HG03045 (cell line): ENCODE data around the gene NECAP2.

Experiments
- ATAC-seq: cut with Tn5 transposase; IDR thresholded peaks from one replicate; pipeline ENCODE4 v1.9.1; 2021; ENCODE audit warnings: mild to moderate bottlenecking, moderate library complexity; ENCODE audit not compliant: unreplicated experiment

Gene NECAP2, protein sequence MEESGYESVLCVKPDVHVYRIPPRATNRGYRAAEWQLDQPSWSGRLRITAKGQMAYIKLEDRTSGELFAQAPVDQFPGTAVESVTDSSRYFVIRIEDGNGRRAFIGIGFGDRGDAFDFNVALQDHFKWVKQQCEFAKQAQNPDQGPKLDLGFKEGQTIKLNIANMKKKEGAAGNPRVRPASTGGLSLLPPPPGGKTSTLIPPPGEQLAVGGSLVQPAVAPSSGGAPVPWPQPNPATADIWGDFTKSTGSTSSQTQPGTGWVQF

DNA sequence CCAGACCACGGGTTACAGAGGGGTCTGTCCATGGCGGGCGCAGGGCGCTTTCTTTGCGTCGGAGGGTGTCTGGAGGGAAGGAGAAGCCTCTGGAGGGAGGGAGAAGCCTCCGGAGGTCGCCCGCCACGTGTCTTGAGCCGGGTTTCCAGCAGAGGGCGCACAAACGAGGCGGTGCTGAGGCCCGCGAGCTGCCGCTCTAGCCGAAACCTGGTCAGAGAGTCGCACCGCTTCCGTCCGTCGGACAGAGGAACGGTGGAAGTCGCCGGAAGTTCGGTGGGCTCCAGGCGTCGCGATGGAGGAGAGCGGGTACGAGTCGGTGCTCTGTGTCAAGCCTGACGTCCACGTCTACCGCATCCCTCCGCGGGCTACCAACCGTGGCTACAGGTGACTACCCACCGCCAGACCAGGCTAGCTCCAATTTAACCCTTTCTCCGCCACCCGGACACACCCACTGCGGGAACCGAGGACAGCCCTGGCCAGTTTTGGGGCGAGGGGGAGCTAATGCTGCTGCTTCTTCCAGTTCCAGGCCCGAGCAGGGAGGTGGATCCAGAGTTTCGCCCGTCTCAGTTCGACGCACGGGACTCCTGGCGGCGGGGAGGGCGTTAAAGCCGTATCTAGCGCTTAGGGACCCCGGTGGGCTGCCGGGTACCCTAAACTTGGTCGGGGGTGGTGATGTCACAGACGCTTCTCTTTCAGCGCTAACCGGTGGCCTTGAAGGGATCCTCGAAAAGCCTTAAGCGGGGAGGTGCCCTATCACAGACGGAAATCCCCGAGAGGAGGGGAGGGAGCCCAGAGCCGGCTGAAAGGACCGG is at the start of gene NECAP2:
NECAP2 (plus strand) TSS at position 255 of the 812 bp plus-strand sequence; CDS start at position 293, 38 bp downstream.
- peak; percentile 86 for ATAC-seq

DNA sequence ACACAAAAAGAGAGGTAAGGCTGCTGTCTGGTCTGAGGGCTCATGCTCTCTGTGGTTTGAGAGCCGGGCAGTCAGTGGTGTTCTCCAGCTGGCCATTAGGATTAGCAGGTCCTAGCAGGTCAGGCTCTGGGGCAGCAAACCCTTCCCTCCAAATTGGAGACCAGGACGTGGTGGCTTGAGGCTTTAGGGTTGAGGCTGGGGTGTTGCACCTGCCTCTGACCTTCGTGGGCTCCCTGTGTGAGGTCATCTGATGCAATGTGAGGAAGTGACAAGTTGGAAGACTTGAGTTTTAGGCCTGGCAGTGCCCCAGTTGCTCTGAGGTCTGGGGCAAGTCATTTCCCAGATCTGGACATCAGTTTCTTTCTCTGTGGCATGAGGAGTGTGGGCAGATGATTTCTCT is 49.1 kb upstream of the NECAP2 start:
- no peak for ATAC-seq

DNA sequence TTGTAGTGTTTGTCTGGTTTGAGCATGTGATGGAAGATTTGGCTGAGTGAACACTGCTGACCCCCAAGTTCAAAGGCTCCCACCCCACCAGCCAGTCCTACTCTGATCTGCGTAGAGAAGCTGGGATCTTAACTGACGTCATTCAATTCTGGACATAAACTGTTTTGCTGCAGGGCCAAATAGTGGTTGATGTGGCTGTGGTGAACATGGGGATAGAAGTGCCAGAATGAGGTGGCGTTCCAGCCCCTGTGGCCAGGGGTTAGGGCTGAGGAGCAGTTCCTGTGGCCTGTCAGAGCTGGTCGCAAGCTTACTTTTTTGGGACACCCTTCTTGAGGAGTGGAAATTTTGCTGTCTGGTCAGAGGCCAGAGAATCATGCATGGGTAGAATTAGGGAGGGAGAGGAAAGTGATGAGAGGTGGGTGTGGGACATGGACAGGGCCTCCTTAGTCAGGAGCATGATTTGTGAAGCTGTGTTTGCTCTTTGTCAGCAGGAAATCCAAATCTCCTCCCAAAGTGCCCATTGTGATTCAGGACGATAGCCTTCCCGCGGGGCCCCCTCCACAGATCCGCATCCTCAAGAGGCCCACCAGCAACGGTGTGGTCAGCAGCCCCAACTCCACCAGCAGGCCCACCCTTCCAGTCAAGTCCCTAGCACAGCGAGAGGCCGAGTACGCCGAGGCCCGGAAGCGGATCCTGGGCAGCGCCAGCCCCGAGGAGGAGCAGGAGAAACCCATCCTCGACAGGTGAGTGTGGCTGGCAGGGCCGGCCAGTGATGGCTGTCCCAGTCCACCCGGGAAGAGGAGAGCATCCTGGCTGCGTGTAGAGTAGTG is 47.6 kb upstream of the NECAP2 start:
- ATAC-seq = no peak

DNA sequence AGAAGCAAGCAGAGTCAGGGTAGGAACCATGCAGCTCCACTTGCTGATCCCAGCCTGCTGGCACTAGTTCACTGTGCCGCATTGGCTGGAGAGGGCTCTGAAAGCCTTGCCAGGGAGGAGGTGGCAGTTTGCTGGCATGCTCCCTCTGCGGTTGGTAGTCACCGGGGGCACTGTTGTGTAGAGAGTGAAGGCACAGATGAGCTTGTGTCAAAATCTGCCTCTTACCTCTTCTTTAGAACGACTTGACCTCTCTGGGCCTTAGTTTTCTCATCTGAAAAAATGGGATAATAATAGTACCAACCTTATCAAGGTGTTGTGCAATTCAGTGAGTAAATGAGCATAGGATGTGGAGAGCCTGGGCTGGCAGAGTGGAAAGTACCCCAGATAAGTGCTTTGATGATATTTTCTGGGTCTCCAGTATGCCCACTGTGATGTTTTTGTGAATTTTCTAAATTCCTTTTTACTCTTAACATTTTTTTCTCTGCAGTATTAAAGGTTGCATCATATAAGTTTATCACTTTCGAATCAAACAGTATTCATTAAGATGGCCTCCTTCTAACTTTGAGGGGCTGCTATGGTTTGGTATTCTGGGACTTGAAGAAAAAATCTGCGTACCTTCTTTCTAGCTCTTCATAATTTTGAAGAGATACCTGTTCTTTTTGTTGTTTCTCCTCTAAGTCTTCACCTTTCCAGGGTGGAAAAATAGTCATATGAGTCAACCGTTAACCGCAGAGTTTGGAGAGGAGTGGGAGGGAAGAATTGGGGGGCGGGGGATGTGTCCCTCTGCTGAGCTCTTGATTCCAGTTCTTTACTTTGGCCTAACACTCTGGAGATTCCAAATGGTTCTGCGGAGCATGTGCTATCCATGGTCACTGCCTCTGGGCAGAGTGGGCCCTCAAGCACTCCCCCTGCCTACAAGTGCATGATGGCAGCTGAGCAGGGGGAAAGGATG is 46.7 kb upstream of the NECAP2 start:
- ATAC-seq = no peak

DNA sequence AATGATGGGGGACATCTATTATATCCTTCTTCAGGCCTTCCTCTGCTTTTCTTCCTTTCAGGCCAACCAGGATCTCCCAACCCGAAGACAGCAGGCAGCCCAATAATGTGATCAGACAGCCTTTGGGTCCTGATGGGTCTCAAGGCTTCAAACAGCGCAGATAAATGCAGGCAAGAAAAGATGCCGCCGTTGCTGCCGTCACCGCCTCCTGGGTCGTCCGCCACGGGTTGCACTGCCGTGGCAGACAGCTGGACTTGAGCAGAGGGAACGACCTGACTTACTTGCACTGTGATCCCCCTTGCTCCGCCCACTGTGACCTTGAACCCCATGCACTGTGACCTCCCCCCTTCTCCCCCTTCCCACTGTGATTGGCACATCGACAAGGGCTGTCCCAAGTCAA is 45.5 kb upstream of the NECAP2 start:
- ATAC-seq = no peak

DNA sequence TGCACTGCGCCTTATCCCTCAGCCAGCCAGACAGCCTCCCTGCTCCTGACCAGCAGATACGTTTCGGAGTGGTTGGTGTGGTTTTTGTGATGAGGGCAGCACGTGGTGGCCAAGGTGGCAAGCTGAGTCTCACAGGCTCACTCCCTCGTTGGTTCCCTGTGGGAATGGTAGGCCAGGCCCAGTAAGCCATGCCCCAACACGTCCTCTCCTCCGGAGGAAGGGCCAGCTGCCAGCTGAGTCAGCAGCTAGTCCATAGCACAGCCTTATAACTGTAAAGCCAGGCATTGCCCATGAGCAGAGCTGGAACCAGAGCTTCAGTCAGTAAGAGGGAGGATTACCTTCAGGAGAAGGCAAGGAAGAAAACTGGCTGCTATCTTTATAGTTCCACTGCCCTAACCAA is 43.9 kb upstream of the NECAP2 start:
- ATAC-seq = no peak

DNA sequence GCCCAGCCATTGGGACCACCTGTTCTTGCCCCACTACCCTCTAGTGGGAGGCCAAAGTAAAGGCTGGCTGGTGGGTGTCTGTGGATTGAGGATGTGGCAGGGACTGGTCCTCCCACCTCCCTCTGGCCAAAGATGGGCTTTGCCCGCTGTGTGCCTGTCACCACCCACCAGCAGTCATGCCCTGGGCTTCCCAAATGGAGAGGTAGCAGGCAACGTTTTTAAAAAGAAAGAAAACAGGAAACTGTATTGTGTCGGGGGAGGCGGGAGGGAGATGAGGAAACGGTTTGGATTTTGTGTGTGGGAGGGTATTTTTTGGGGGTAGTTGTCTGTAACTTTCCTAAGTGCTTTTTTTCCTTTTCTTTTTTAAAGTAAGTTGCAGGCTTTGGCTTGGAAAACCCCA is 43.4 kb upstream of the NECAP2 start:
- no peak for ATAC-seq

DNA sequence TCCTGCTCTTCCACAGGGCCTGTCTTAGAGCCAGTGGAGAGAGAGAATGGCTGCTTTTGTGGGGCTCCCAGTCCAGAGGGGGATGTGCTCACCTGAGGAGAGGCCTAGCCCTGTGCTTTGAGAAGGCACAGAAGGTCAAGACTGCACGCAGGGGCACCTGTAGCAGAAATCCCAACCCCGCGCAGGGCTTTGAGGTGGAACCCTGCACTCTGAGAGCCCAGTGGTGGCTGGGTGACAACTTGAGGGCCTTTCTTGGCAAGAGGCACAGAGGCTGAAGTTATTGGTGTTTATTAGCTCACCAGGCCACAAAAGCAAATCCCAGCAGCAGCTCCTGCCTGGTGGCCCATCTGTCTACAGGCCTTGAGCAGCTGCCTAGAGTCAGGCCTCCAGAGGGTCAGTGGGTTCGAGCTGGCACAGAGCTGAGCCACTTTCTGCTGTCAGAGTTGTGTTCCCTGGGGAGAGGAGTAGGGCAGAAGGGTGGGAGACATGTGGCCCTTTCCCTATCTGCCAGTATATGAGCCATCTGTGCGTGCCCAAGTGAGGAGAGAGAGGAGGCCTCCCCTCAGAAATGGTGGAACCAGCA is 42.1 kb upstream of the NECAP2 start:
- ATAC-seq = no peak

DNA sequence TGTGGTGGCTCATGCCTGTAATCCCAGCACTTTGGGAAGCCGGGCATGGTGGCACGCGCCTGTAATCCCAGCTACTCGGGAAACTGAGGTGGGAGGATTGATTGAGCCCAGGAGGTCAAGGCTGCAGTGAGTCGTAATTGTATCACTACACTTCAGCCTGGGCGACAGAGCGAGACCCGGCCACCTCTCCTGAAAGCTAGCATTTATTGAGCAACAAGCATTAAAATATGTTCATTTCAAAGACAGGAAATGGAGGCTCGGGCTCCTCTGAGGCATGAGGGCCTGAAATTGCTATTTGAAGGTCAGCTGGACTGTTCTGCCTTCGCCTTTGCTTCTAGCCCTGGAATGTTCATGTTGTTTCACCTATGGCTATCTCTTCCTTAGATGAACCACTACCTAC is 37.8 kb upstream of the NECAP2 start:
- ATAC-seq = no peak

DNA sequence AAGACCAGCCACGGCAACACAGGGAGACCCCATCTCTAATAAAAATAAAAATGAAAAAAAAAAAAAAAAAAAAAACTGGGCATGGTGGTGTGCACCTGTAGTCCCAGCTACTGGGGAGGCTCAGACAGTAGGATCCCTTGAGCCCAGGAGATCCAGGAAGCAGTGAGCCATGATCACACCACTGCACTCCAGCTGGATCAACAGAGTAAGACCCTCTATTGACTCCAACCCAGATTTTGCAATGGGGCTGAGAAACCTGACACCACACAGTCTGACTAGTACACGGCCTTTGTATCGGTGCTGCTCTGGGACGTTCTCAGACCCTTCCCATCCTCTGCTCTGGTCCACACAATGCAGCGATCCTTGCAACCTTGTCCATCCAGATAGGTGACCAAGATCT is 35.1 kb upstream of the NECAP2 start:
- ATAC-seq = no peak

DNA sequence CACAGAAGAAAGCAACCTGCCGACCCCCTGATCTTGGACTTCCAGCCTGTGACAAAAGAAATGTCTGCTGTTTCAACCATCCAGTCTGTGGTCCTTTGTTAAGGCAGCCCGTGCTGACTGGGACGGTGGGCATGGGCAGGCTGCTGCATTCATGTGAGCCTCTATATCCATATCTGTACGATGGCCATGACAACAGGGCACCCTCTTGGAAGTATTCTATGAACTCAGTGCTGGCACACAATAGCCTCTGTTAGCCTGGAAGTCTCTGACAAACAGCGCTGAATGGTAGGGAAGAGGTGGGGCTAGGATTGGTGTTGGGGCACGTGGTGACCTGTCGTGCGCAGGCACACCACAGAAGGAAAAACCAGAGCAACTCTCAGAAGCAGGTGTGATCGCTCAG is 33.7 kb upstream of the NECAP2 start:
- ATAC-seq = no peak

DNA sequence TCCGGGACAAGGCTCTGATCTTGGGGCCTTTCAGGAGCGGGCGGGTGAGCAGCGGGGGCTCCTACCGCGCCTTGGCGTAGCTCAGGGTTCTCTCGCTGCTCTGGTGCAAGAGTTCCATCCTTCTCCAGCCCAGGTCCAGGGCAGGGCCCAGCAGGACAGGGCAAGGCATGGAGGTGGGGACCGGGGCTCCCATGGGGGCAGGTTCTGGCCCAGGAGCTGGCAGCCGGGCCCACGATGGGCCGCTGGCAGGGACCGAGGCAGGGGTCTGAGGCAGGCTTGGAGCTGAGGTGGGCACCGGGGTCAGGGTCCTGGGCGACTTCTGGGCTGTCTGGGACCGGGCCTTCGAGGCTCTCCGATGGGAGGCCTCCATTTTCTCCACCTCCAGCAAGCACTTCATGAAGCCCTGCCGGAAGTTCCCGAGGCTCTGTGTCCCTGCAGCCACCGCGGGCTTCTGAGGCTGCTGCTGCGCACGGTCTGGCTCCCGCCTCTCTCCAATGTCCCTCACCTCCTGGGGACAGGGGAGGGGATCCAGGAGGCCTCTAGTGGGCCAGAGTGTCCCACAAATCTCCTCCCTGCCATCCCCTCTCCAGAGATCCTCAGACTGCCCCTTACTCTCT is 30.9 kb upstream of the NECAP2 start:
- ATAC-seq = no peak

DNA sequence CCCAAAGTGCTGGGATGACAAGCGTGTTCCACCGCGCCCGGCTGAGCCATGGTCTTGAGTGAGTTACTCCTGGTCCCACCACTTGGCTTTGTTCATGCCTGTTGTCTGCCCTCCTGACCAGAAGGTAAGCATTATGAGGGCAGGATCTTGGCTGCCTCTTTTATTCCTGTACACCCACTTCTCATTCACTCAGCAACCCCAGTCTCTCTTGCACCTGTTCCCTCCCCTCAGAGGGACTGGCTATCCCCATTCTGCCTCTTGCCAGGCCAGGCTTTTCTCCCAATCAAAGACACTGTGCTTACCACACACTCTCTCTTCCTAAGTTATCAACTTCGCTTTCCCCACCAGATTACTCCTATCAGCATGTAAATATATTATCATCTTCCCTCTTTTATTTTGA is 29.7 kb upstream of the NECAP2 start:
- ATAC-seq = no peak

DNA sequence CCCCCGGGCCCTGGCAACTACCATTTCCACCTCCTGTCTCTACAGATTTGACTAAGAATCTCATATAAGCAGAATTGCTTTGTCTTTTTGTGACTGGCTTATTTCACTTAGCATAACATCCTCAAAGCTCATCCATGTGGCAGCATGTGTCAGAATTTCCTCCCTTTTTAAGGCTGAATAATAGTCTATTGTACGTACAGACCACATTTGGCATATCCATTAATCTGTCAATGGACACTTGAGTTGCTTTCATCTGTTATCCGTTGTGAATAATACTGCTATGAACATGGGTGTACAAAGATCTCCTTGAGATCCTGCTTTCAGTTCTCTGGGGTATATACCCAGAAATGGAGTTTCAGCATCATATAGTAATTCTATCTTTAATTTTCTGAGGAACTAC is 27.3 kb upstream of the NECAP2 start:
- ATAC-seq = no peak

DNA sequence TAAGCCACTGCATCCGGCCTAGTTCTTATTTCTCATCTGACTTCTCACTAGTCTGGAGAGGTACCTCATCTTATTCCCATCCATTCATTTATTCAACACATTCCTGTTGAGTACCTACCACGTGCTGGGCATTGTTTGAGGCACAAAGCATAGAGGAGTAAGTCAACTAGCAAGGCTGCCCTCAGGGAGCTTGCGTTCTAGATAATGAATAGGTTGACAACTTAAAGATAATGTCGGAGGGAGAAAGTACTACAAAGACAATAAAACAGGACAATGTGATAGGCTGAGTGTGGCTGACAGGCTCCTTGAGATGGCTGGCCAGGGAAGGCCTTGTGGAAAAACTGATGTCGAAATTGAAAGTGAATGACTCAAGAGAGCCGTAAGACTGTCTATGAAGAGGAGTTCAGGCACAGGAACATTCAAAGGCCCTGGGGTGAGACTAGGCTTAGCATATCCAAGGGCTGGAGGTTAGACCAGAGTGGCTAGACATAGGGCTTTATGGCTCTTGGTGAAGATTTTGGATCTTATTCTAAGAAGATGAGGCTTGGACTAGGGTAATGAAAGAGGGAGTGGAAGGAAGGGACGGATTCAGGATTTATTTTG is 21.6 kb upstream of the NECAP2 start:
- ATAC-seq = no peak

DNA sequence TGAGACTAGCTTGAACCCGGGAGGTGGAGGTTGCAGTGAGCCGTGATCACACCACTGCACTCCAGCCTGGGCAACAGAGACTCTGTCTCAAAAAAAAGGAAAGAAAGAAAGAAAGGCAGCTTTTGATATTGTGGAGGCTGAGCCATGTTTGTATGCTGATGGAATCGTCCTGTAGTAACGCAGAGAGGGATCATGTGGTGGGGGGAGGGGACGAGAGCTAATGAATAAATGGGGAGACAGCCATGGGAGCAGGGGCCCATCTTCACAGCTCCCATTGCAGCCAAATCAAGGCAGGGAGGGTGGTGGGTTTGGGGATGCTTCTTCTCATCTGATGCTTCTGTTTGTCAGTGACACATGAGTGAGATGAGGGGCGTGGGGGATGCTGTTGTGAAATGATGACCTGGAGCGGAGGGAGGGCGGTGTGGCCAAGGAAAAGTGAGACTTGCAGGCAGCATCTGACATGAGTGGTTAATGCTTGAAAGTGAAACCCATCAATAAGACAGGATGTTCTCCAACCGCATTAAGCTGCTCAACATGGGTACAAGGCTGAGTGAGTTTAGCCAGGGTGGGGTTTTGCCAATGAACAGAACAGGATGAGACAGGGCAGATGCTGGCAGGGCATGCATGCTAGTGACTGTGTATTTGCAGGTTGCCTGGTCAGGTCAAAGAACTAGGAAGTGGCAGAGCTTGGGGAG is 20.0 kb upstream of the NECAP2 start:
- ATAC-seq = no peak

DNA sequence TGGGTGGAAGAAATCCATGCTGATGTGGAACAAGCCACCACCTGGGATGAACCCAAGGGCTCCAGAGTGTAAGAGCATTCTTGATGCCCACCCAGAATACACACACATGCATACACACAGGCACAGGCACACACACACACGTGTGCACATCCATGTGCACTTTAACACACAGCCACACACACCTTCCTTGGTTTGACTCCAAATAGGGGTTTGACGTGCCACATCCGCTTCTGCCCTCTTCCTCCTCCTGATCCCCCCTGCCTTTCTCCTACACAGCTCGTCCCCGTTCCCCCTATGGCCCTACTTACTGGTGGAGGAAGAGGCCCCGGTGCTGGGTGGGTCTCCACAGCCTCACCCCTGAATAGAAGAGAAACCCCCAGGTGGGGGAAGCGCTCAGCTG is 19.3 kb upstream of the NECAP2 start:
- no peak for ATAC-seq

DNA sequence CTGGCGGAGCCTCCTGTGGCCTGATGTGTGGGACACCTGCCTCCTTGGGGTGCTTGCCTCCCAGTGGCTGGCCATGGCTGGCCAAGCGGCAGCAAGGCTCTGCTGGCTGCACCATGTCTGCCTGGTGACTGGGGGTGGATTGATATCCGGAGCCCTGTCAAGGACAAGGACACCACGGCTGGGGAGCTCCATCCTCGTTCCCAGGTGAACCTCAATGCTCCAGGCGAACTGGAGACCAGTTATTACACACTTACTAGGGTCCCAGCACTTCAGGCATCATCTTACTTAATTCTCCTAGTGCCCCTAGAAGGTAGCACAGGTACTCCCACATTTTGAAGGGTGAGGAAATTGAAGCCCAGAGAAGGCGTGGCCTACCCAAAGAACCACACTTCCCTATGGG is 18.5 kb upstream of the NECAP2 start:
- no peak for ATAC-seq
